HCT116 (cell line): ENCODE data around the gene MAGEA9. TPM values are rescaled to one million over a fixed set of nuclear protein-coding genes. Genes with fewer than 3 reads are reported as not detected.

Source experiments
- ATAC-seq: fragments of 200-7000 bp; cut with Tn5 transposase; 2 replicates; pipeline ENCODE4 v1.9.1; 2020; ENCODE audit warnings: mild to moderate bottlenecking, moderate library complexity
- BruUV-seq: library from RNA; stranded (reverse); fragments of 400-500 nt; replicated peaks from 2 replicates; lab custom pipeline; 2021; lab: Mats Ljungman, UMichigan
- CTCF ChIA-PET: fragments of 300-600 bp; sonication (Branson Sonifier 250); formaldehyde crosslinking; loops from one replicate; lab custom pipeline; 2021; ENCODE audit warnings: antibody characterized with exemption; lab: Charles Lee
- POLR2A ChIA-PET: fragments of 300-600, 350-600 bp; sonication (Branson Sonifier 250); formaldehyde crosslinking; loops from one replicate; lab custom pipeline; 2021; ENCODE audit warnings: antibody characterized with exemption; lab: Charles Lee
- RAD21 ChIA-PET, 2 experiments: fragments of 300-600 bp; sonication (Branson Sonifier 250); formaldehyde crosslinking; loops; one replicate each; lab custom pipeline; 2023; ENCODE audit warnings: low total read pairs in 2 of 2; ENCODE audit not compliant: uncharacterized antibody in 2 of 2, unreplicated experiment in 2 of 2, low non-redundant PET in 1 of 2; lab: Charles Lee
- DNase-seq: peaks from one replicate; pipeline ENCODE4 v3.0.0-alpha.2; 2010; ENCODE audit warnings: low read depth, low spot score
- H2AFZ ChIP-seq: fragments of 200-600 bp; shearing (Covaris generic), sonication (generic); 2 replicates; pipeline ENCODE4 v1.6.1; 2017; ENCODE audit warnings: low read depth, mixed run types, mixed read lengths, antibody characterized with exemption, low read length; ENCODE audit not compliant: poor library complexity, severe bottlenecking
- H3K27ac ChIP-seq: 2 replicates; pipeline ENCODE4 v1.5.1; 2012; ENCODE audit warnings: low read depth, low read length
- H3K27me3 ChIP-seq: fragments of 200-600 bp; sonication (generic); 2 replicates; pipeline ENCODE4 v1.6.1; 2016; ENCODE audit warnings: mixed run types, low read length, mixed read lengths; ENCODE audit not compliant: insufficient read depth
- H3K36me3 ChIP-seq, 2 experiments: fragments of 200-500 bp in 1 of 2; fragments of 200-600 bp in 1 of 2; sonication (Bioruptor generic) in 1 of 2; sonication (generic) in 1 of 2; 2 replicates each; pipeline versions ENCODE4 v1.5.1 to v1.6.1; 2014 to 2016; ENCODE audit warnings: low read length in 2 of 2, inconsistent platforms in 1 of 2, mixed read lengths in 1 of 2, mixed run types in 1 of 2; ENCODE audit not compliant: insufficient read depth in 2 of 2, control insufficient read depth in 1 of 2
- H3K4me1 ChIP-seq, 2 experiments: fragments of 200-600 bp in 1 of 2; sonication (generic) in 1 of 2; 2 replicates each; pipeline versions ENCODE4 v1.5.1 to v1.6.1; 2012 to 2017; ENCODE audit warnings: low read length in 2 of 2, inconsistent platforms in 1 of 2, mild to moderate bottlenecking in 1 of 2, mixed read lengths in 1 of 2, mixed run types in 1 of 2, moderate library complexity in 1 of 2; ENCODE audit not compliant: insufficient read depth in 2 of 2, control insufficient read depth in 1 of 2
- H3K4me2 ChIP-seq: fragments of 200-600 bp; sonication (generic); 2 replicates; pipeline ENCODE4 v1.6.1; 2017; ENCODE audit warnings: mixed run types, low read length, mixed read lengths
- H3K4me3 ChIP-seq, 2 experiments: fragments of 200-600 bp in 1 of 2; sonication (generic) in 1 of 2; replicated peaks in 1 of 2; 2 replicates each; pipeline ENCODE4 v1.5.1; 2011 to 2016; ENCODE audit warnings: low read length in 2 of 2, control low read depth in 1 of 2, low read depth in 1 of 2, mild to moderate bottlenecking in 1 of 2, mixed read lengths in 1 of 2, mixed run types in 1 of 2
- H3K79me2 ChIP-seq: fragments of 200-600 bp; sonication (generic); 2 replicates; pipeline ENCODE4 v1.6.1; 2017; ENCODE audit warnings: mild to moderate bottlenecking, mixed run types, low read length, moderate library complexity, mixed read lengths; ENCODE audit not compliant: insufficient read depth
- H3K9ac ChIP-seq: fragments of 200-600 bp; sonication (generic); 2 replicates; pipeline ENCODE4 v1.6.1; 2016; ENCODE audit warnings: low read length, mixed read lengths
- H3K9me2 ChIP-seq: fragments of 200-600 bp; sonication (generic), shearing (Covaris generic); 2 replicates; pipeline ENCODE4 v1.6.1; 2017; ENCODE audit warnings: mixed run types, mild to moderate bottlenecking, moderate library complexity; ENCODE audit not compliant: insufficient read depth
- H3K9me3 ChIP-seq, 2 experiments: fragments of 200-500 bp in 1 of 2; fragments of 200-600 bp in 1 of 2; sonication (Bioruptor generic) in 1 of 2; sonication (generic) in 1 of 2; 2 replicates each; pipeline ENCODE4 v1.6.1; 2014 to 2017; ENCODE audit warnings: low read length in 2 of 2, mixed read lengths in 2 of 2, inconsistent platforms in 1 of 2, low read depth in 1 of 2, mild to moderate bottlenecking in 1 of 2, mixed run types in 1 of 2, moderate library complexity in 1 of 2; ENCODE audit not compliant: control insufficient read depth in 1 of 2, insufficient read depth in 1 of 2
- H4K20me1 ChIP-seq: fragments of 200-600 bp; sonication (generic), shearing (Covaris generic); 2 replicates; pipeline ENCODE4 v1.6.1; 2017; ENCODE audit warnings: mixed run types, mild to moderate bottlenecking, moderate library complexity; ENCODE audit not compliant: insufficient read depth
- CEBPB ChIP-seq: IDR thresholded peaks from 2 replicates; pipeline ENCODE4 v1.6.1; 2012; ENCODE audit warnings: low read depth
- EZH2phosphoT487 ChIP-seq: fragments of 200-600 bp; IDR thresholded peaks from 2 replicates; pipeline ENCODE4 v1.6.1; 2018; ENCODE audit warnings: antibody characterized with exemption, borderline replicate concordance
- JUND ChIP-seq: IDR thresholded peaks from 2 replicates; pipeline ENCODE4 v1.6.1; 2012
- MAX ChIP-seq: IDR thresholded peaks from 2 replicates; pipeline ENCODE4 v1.6.1; 2012
- POLR2A ChIP-seq: IDR thresholded peaks from 2 replicates; pipeline ENCODE4 v1.7.0; 2011; ENCODE audit warnings: borderline replicate concordance; ENCODE audit not compliant: insufficient read depth, insufficient read length; ENCODE audit errors: extremely low read depth
- RAD21 ChIP-seq: IDR thresholded peaks from 2 replicates; pipeline ENCODE4 v1.6.1; 2012; ENCODE audit warnings: low read depth, mild to moderate bottlenecking
- SP1 ChIP-seq: IDR thresholded peaks from 2 replicates; pipeline ENCODE4 v1.6.1; 2012; ENCODE audit warnings: low read depth
- SRF ChIP-seq: IDR thresholded peaks from 2 replicates; pipeline ENCODE4 v1.6.1; 2012; ENCODE audit warnings: low read depth
- ZFX ChIP-seq: fragments of 450-650 bp; IDR thresholded peaks from 2 replicates; pipeline ENCODE4 v1.6.1; 2017
- intact Hi-C: fragments of 100-400 bp; cut with micrococcal nuclease; formaldehyde crosslinking; loops from 2 replicates; pipeline ENCODE4 v1.10.0; 2022
- total RNA-seq: library from RNA; stranded (reverse); gene quantifications from one replicate; pipeline ENCODE4 v1.2.1, GENCODE V29; 2021; ENCODE audit not compliant: unreplicated experiment
- TF ChIP-seq, protein P1 (sequence below): IDR thresholded peaks from 2 replicates; pipeline ENCODE4 v1.6.1; 2012; ENCODE audit warnings: low read depth
- TF ChIP-seq, protein P2 (sequence below): IDR thresholded peaks from 2 replicates; pipeline ENCODE4 v1.6.1; 2011; ENCODE audit warnings: mild to moderate bottlenecking, low read length, moderate library complexity; ENCODE audit not compliant: insufficient replicate concordance; ENCODE audit errors: extremely low read depth

Gene MAGEA9
- total RNA-seq, 1 experiment from 2014 or later: not detected

GRCh38 chrX:149803458-149804062 lies 21.8 kb downstream of the MAGEA9 start:
- ChIA-PET RAD21 (no interaction called here), POLR2A (no interaction called here), CTCF (no interaction called here)
- Histone ChIP-seq H3K9me2 (no peaks in the 10 kb centered on the region), H3K4me1 (no peaks in the 10 kb centered on the region), H4K20me1 (no peaks in the 10 kb centered on the region), H3K9me3 (no peaks in the 10 kb centered on the region), H3K4me2 (no peak overlapping the region), H3K36me3 (no peaks in the 10 kb centered on the region), H3K9ac (no peak overlapping the region), H3K27me3 (no peaks in the 10 kb centered on the region), H2AFZ (no peak overlapping the region), H3K79me2 (no peaks in the 10 kb centered on the region), H3K27ac (no peak overlapping the region), H3K4me3 (no peak overlapping the region)
- DNase-seq (no peak), ATAC-seq (no peak)
- no TSS peak for BruUV-seq
- TF ChIP-seq MAX (no peak), SP1 (no peak)
- intact Hi-C loops: no loop called here

- H3K27ac ChIP-seq: no peak overlapping the region
- no peak overlapping the region for H3K4me3 ChIP-seq
- H3K9me2 ChIP-seq: no peaks in the 10 kb centered on the region
- intact Hi-C loops: no loop called here
- no peaks in the 10 kb centered on the region for H3K79me2 ChIP-seq
- CTCF ChIA-PET: no interaction called here
- RAD21 ChIA-PET: no interaction called here
- no peak overlapping the region for H2AFZ ChIP-seq
- H4K20me1 ChIP-seq: no peaks in the 10 kb centered on the region
- no peaks in the 10 kb centered on the region for H3K9me3 ChIP-seq
- H3K9ac ChIP-seq: no peak overlapping the region
- H3K4me1 ChIP-seq: no peaks in the 10 kb centered on the region
- POLR2A ChIA-PET: no interaction called here
- H3K36me3 ChIP-seq: no peaks in the 10 kb centered on the region
- TF ChIP-seq EZH2phosphoT487 (no peak), POLR2A (no peak), SRF (no peak), RAD21 (no peak), CEBPB (no peak), ZFX (no peak), JUND (no peak)
- TF ChIP-seq, protein P1, sequence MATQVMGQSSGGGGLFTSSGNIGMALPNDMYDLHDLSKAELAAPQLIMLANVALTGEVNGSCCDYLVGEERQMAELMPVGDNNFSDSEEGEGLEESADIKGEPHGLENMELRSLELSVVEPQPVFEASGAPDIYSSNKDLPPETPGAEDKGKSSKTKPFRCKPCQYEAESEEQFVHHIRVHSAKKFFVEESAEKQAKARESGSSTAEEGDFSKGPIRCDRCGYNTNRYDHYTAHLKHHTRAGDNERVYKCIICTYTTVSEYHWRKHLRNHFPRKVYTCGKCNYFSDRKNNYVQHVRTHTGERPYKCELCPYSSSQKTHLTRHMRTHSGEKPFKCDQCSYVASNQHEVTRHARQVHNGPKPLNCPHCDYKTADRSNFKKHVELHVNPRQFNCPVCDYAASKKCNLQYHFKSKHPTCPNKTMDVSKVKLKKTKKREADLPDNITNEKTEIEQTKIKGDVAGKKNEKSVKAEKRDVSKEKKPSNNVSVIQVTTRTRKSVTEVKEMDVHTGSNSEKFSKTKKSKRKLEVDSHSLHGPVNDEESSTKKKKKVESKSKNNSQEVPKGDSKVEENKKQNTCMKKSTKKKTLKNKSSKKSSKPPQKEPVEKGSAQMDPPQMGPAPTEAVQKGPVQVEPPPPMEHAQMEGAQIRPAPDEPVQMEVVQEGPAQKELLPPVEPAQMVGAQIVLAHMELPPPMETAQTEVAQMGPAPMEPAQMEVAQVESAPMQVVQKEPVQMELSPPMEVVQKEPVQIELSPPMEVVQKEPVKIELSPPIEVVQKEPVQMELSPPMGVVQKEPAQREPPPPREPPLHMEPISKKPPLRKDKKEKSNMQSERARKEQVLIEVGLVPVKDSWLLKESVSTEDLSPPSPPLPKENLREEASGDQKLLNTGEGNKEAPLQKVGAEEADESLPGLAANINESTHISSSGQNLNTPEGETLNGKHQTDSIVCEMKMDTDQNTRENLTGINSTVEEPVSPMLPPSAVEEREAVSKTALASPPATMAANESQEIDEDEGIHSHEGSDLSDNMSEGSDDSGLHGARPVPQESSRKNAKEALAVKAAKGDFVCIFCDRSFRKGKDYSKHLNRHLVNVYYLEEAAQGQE: no peak
- TF ChIP-seq, protein P2, sequence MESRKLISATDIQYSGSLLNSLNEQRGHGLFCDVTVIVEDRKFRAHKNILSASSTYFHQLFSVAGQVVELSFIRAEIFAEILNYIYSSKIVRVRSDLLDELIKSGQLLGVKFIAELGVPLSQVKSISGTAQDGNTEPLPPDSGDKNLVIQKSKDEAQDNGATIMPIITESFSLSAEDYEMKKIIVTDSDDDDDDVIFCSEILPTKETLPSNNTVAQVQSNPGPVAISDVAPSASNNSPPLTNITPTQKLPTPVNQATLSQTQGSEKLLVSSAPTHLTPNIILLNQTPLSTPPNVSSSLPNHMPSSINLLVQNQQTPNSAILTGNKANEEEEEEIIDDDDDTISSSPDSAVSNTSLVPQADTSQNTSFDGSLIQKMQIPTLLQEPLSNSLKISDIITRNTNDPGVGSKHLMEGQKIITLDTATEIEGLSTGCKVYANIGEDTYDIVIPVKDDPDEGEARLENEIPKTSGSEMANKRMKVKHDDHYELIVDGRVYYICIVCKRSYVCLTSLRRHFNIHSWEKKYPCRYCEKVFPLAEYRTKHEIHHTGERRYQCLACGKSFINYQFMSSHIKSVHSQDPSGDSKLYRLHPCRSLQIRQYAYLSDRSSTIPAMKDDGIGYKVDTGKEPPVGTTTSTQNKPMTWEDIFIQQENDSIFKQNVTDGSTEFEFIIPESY: no peak
- no TSS peak for BruUV-seq
- H3K27me3 ChIP-seq: no peaks in the 10 kb centered on the region
- DNase-seq (no peak), ATAC-seq (no peak)
- no peak overlapping the region for H3K4me2 ChIP-seq
Observed at GRCh38 chrX:149804102-149804501, 22.4 kb downstream of the MAGEA9 start.
